Measurements from ENCODE around the gene ADSL.

DNA sequence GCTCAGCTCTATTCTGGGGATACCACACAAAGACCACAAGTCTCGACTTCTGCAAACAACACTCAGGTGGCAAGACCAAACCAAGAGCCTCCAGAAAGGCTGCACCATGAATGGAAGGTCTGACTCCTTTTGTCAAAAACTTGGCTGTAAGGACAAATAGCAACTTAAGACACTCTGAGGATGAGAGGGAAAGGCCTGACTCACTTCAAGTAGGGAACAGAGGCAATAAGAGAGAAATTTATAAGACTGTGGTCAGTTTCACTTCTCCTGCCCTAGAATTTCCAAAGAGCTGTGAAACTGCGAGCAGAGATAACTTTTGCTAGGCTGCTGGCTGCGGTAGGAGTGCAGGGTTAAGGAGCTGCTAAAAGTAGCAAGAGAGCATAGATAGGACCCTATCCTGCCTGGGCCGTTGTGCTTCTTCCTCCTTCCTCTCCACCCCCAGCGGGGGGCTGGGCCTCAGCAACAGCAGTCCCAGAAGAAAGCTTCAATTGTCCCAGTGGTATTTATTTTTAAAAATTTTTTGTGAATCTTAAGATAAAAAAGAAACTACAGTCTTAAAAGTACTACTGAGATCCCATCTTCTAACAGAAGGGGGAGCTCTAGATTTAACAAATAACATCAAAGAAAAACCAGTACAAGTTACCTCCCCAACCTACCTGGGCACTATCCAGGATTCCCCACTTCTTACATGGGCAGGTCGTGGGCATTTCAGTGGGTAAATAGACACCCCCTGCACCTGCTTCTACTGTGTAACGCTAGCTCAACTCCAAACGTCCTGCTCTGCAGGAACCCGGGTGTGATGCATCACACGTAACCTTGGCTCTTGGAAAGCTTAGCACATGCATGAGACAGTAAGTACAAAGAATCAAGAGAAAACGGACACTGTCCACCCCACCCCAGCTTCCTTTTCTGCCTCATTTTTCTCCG, 90.5 kb downstream of the ADSL start:
- no peak for TF ChIP-seq SP1 (IDR thresholded peaks at IDR 0.05; ENCODE audit: low read depth, low read length)
- TF ChIP-seq EGR1 (IDR thresholded peaks at IDR 0.05; ENCODE audit: borderline replicate concordance, low read depth, low read length) = no peak
- no peak for TF ChIP-seq EP300 (IDR thresholded peaks at IDR 0.05; ENCODE audit: borderline replicate concordance in 1 of 2, low read depth in 2 of 2, low read length in 2 of 2)
- TF ChIP-seq BACH1 (IDR thresholded peaks at IDR 0.05; ENCODE audit: low read length) = no peak
- TF ChIP-seq SIRT6 (IDR thresholded peaks at IDR 0.05; ENCODE audit: low read length) = no peak
- no peak for TF ChIP-seq KDM5A (IDR thresholded peaks at IDR 0.05; ENCODE audit: low read length)

Data from H1 (cell line).